ENCODE results near the gene NMB. TPM values are rescaled to one million over a fixed set of nuclear protein-coding genes. Genes with fewer than 3 reads are reported as not detected.

Gene NMB
- total and polyA plus RNA-seq, 2 of the 13 experiments (the other 11 are each of a cell fraction or from before 2014, with no cell fraction given), result 10.4 to 25.4 TPM

DNA sequence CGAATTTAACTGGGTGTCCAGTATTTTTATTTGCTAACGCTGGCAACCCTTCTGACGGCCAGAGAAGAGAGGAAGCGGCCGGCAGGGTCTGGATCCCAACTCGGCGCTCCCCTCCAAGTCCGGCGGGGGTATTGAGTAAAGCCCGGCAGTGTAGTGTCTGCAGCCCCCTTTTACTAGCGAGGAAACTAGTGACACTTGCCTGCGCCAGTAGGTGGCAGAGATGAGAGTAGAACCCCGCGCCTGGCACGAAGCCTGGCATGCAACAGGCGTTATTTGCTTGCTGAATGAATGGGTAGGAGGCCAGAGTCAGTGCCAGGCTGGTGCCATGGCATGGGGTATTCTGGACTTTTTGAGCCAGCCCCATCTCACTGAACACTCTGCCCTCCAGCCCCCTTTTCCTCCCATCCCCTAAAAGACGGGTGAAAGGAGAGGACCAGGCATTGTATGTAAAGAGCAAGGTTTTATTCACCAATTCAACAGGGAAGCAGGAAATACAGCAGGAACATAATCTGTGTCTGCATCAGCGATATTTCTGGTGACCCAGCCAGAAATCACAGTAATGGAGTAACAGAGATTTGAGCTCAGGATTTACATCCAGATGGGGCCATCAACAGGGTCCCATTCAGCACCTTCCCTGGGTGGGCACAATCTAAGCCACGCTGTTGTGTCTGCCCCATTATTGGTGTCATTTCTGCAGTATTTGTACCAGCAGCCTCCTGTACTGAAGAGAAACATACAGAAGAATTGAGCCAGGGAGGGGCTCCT lies 3.1 kb downstream of the NMB start (continued):
- TF ChIP-seq, protein P1, sequence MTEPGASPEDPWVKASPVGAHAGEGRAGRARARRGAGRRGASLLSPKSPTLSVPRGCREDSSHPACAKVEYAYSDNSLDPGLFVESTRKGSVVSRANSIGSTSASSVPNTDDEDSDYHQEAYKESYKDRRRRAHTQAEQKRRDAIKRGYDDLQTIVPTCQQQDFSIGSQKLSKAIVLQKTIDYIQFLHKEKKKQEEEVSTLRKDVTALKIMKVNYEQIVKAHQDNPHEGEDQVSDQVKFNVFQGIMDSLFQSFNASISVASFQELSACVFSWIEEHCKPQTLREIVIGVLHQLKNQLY (CRISPR knock-in tag; IDR thresholded peaks at IDR 0.05), result no peak
- TF ChIP-seq ZNF333 (CRISPR knock-in tag; IDR thresholded peaks at IDR 0.05; ENCODE audit: borderline replicate concordance) (no peak), RAD21 (CRISPR knock-in tag; IDR thresholded peaks at IDR 0.05) (peak; percentile 39; the same call in 1 of the 2 replicates), ZNF329 (CRISPR knock-in tag; IDR thresholded peaks at IDR 0.05; ENCODE audit: low read depth) (no peak), ZSCAN9 (CRISPR knock-in tag; IDR thresholded peaks at IDR 0.05; ENCODE audit: borderline replicate concordance) (no peak), MIXL1 (CRISPR knock-in tag; IDR thresholded peaks at IDR 0.05) (no peak), BORCS8-MEF2B (CRISPR knock-in tag; IDR thresholded peaks at IDR 0.05) (no peak), ZSCAN21 (CRISPR knock-in tag; IDR thresholded peaks at IDR 0.05; ENCODE audit: borderline replicate concordance) (no peak), ZNF235 (CRISPR knock-in tag; IDR thresholded peaks at IDR 0.05; ENCODE audit: borderline replicate concordance) (no peak), SRY (CRISPR knock-in tag; IDR thresholded peaks at IDR 0.05) (no peak), SIX4 (CRISPR knock-in tag; IDR thresholded peaks at IDR 0.05) (no peak), MTF1 (CRISPR knock-in tag; IDR thresholded peaks at IDR 0.05) (no peak)
- TF ChIP-seq, protein P2, sequence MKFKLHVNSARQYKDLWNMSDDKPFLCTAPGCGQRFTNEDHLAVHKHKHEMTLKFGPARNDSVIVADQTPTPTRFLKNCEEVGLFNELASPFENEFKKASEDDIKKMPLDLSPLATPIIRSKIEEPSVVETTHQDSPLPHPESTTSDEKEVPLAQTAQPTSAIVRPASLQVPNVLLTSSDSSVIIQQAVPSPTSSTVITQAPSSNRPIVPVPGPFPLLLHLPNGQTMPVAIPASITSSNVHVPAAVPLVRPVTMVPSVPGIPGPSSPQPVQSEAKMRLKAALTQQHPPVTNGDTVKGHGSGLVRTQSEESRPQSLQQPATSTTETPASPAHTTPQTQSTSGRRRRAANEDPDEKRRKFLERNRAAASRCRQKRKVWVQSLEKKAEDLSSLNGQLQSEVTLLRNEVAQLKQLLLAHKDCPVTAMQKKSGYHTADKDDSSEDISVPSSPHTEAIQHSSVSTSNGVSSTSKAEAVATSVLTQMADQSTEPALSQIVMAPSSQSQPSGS (CRISPR knock-in tag; IDR thresholded peaks at IDR 0.05), result no peak
- TF ChIP-seq, protein P3, sequence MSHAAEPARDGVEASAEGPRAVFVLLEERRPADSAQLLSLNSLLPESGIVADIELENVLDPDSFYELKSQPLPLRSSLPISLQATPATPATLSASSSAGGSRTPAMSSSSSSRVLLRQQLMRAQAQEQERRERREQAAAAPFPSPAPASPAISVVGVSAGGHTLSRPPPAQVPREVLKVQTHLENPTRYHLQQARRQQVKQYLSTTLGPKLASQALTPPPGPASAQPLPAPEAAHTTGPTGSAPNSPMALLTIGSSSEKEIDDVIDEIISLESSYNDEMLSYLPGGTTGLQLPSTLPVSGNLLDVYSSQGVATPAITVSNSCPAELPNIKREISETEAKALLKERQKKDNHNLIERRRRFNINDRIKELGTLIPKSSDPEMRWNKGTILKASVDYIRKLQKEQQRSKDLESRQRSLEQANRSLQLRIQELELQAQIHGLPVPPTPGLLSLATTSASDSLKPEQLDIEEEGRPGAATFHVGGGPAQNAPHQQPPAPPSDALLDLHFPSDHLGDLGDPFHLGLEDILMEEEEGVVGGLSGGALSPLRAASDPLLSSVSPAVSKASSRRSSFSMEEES (CRISPR knock-in tag; IDR thresholded peaks at IDR 0.05), result no peak
- TF ChIP-seq, protein P4, sequence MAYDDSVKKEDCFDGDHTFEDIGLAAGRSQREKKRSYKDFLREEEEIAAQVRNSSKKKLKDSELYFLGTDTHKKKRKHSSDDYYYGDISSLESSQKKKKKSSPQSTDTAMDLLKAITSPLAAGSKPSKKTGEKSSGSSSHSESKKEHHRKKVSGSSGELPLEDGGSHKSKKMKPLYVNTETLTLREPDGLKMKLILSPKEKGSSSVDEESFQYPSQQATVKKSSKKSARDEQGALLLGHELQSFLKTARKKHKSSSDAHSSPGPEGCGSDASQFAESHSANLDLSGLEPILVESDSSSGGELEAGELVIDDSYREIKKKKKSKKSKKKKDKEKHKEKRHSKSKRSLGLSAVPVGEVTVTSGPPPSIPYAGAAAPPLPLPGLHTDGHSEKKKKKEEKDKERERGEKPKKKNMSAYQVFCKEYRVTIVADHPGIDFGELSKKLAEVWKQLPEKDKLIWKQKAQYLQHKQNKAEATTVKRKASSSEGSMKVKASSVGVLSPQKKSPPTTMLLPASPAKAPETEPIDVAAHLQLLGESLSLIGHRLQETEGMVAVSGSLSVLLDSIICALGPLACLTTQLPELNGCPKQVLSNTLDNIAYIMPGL (CRISPR knock-in tag; IDR thresholded peaks at IDR 0.05; ENCODE audit: borderline replicate concordance in 1 of 2, low read depth in 1 of 2), result peak; percentile 26 to 28; a peak in 1 of 4 replicates
- TF ChIP-seq, protein P5, sequence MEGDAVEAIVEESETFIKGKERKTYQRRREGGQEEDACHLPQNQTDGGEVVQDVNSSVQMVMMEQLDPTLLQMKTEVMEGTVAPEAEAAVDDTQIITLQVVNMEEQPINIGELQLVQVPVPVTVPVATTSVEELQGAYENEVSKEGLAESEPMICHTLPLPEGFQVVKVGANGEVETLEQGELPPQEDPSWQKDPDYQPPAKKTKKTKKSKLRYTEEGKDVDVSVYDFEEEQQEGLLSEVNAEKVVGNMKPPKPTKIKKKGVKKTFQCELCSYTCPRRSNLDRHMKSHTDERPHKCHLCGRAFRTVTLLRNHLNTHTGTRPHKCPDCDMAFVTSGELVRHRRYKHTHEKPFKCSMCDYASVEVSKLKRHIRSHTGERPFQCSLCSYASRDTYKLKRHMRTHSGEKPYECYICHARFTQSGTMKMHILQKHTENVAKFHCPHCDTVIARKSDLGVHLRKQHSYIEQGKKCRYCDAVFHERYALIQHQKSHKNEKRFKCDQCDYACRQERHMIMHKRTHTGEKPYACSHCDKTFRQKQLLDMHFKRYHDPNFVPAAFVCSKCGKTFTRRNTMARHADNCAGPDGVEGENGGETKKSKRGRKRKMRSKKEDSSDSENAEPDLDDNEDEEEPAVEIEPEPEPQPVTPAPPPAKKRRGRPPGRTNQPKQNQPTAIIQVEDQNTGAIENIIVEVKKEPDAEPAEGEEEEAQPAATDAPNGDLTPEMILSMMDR (CRISPR knock-in tag; IDR thresholded peaks at IDR 0.05), result peak; percentile 73
- TF ChIP-seq, protein P6, sequence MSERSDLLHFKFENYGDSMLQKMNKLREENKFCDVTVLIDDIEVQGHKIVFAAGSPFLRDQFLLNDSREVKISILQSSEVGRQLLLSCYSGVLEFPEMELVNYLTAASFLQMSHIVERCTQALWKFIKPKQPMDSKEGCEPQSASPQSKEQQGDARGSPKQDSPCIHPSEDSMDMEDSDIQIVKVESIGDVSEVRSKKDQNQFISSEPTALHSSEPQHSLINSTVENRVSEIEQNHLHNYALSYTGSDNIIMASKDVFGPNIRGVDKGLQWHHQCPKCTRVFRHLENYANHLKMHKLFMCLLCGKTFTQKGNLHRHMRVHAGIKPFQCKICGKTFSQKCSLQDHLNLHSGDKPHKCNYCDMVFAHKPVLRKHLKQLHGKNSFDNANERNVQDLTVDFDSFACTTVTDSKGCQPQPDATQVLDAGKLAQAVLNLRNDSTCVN (CRISPR knock-in tag; IDR thresholded peaks at IDR 0.05; ENCODE audit: borderline replicate concordance), result no peak
- TF ChIP-seq, protein P7, sequence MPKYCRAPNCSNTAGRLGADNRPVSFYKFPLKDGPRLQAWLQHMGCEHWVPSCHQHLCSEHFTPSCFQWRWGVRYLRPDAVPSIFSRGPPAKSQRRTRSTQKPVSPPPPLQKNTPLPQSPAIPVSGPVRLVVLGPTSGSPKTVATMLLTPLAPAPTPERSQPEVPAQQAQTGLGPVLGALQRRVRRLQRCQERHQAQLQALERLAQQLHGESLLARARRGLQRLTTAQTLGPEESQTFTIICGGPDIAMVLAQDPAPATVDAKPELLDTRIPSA (CRISPR knock-in tag; IDR thresholded peaks at IDR 0.05; ENCODE audit: borderline replicate concordance), result no peak
